Measurements from ENCODE around the gene BAZ1B.
"Not testable (repeated sequence)": the region's sequence is repeated elsewhere in the genome, so short reads cannot be mapped to it uniquely, and the experiment has no call there.

The BAZ1B gene

DNA sequence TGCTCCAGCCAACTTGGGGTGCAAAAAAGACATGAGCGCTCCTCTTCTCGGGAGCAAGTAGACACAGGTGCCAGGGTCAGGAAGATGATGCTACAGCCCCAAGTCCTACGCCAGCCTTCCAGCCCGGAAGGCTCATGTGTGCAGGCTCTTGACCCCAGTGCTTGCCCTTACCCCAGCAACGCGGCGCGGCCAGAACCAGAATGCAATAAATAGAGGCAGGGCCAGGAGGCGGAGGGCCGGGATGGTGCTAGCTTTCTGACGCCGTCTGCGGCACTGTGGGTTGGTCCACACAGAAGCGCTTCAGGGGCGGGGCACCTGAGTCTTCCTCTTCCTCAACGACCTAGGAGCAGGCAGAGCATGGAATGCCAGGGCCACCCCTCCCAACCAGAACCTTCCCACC lies 15.0 kb upstream of the BAZ1B start:
- DNase-seq: no peak

DNA sequence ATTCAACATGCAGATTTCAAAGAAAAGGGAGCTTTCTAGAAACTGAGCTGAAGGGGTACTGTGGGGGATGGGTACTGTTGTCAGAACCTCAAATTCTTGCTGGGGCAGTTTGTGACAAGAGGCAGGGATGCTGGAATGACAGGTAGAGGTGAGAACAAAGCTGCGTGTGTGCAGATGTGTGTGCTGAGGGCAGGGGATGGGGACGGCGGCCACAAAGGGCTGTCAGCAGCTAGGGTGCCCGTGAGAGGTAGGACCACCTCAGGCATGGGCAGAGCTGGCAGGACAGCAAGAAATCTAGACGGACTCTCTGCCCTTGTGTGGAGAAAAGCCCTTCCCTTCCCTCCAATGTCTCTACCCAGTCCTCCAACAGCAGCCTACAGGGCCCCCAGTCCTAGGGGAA lies 14.4 kb upstream of the BAZ1B start:
- no peak for DNase-seq

DNA sequence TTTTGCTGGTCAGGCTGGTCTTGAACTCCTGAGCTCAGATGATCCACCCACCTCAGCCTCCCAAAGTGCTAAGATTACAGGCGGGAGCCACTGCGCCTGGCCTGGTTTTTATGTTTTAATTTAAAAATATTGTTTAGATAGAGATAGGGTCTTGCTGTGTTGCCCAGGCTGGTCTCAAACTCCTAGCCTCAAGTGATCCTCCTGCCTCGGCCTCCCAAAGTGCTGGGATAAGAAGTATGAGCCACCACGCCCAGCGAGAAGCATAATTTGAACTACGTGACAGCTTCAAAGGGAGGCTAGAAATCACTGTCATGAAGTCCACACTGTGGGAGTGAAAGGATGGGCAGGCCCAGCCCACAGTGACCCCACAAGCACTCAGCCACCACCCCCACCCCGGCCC lies 13.8 kb upstream of the BAZ1B start:
- not testable (repeated sequence) for DNase-seq

DNA sequence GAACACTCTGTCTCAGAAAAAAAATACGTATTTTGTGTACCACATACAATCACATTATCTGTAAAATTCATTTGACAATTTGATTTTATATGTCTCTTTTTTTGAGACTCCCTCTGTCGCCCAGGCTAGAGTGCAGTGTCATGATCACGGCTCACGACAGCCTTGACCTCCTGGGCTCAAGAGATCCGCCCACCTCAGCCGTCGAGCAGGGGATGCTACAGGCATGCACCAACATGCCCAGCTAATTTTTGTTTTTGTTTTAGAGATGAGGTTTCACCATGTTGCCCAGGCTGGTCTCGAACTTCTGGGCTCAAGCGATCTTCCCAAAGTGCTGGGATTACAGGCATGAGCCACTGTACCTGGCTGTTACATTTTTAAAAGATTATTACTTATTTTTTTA lies 11.6 kb upstream of the BAZ1B start:
- DNase-seq: no peak

DNA sequence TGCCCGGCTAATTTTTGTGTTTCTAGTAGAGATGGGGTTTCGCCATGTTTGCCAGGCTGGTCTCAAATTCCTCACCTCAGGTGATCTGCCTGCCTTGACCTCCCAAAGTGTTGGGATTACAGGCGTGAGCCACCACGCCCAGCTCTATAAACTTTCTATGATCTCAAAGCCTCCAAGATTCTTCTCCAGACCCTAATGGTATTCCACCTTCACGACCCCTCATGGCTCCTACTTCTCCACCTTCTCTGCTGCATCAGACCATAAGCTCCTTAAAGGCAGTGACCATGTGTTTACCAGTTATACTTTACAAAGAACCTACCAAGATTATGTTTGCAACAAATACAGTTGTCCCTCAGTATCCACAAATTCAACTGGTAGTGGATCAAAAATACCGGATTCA lies 10.1 kb upstream of the BAZ1B start:
- DNase-seq: no peak

DNA sequence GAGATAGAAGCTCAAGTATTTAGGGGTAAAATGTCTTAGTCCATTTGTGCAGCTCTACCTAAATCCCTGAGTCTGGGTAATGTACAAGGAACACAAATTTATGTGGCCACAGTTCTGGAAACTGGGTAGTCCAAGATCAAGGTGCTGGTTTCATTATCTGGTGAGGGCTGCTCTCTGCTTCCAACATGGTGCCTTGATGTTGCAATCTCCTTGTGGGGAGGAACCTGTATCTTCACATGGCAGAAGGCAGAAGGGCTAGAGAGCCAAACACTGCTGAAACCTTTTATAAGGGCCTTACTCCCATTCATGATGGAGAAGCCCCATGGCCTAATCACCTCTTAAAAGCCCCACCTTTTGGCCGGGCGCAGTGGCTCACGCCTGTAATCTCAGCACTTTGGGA lies 8.7 kb upstream of the BAZ1B start:
- no peak for DNase-seq

DNA sequence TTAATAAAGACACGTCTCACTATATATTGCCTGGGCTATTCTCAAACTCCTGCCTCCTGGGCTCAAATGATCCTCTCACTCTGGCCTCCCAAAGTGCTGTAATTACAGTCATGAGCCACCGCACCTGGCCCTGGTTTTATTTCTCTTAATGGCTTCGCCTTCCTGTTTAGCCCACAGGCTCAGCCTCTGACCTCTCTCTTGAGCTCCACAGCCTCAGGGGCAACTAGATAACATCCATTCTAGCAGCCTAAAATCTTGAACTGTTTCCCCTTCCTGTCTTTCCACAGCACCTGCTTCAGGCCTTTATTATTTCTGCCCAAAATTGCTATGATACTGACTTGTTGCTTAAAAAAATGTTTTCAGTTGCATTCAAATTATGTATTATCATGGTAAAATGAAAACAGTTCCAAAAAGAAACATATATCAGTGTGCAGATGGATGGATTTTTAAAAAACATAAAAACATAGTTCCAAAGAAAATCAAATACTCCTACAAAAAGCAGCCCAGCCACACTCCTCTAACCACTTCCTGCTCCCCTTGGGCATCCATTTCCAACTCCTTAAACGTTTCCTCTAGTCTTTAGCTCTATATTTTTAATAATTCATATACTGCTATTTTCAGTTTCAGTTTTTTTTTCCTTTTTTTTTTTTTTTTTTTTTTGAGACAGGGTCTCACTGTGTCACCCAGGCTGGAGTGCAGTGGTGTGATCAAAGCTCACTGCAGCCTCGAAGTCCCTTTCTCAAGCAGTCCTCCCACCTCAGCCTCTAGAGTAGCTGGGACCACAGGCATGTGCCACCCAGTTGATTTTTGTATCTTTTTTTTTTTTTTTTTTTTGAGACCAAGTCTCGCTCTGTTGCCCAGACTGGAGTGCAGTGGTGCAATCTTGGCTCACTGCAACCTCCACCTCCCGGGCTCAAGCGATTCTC lies 5.1 kb upstream of the BAZ1B start:
- DNase-seq: peak; percentile 27

DNA sequence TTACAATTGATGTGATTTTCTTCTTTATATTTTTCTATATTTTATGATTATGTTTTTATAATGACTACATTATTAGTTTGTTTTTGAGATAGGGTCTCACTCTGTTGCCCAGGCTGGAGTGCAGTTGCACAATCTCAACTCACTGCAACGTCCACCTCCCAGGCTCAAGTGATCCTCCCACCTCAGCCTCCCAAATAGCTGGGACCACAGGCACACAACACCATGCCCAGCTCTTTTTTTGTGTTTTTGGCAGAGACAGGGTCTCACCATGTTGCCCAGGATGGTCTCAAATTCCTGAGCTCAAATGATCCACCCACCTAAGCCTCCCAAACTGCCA lies 4.0 kb upstream of the BAZ1B start:
- DNase-seq: not testable (repeated sequence)

DNA sequence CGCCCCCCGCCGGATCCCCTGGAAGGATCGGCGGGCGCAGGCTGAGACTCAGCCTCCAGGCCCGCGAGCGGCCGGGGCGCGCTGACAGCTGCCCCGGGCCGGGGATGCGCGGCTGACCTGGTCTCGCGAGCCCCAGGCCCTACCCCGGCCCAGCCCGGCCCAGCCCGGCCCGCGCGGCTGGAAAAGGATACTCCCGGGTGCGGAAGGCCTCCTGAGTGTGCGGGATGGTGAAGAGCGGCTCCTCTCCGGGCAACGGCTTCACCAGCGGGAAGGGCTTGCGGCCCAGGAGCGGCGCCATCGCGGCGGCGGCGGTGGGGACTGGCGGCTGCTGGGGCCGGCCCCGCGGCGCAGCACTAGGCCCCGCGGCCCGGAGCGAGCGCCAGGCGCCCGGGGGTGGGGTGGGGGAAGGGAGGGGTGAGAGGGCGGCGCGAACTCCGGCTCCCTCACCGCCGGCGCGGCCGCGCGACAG lies 423 bp downstream of the BAZ1B start:
- DNase-seq: peak; percentile 65

DNA sequence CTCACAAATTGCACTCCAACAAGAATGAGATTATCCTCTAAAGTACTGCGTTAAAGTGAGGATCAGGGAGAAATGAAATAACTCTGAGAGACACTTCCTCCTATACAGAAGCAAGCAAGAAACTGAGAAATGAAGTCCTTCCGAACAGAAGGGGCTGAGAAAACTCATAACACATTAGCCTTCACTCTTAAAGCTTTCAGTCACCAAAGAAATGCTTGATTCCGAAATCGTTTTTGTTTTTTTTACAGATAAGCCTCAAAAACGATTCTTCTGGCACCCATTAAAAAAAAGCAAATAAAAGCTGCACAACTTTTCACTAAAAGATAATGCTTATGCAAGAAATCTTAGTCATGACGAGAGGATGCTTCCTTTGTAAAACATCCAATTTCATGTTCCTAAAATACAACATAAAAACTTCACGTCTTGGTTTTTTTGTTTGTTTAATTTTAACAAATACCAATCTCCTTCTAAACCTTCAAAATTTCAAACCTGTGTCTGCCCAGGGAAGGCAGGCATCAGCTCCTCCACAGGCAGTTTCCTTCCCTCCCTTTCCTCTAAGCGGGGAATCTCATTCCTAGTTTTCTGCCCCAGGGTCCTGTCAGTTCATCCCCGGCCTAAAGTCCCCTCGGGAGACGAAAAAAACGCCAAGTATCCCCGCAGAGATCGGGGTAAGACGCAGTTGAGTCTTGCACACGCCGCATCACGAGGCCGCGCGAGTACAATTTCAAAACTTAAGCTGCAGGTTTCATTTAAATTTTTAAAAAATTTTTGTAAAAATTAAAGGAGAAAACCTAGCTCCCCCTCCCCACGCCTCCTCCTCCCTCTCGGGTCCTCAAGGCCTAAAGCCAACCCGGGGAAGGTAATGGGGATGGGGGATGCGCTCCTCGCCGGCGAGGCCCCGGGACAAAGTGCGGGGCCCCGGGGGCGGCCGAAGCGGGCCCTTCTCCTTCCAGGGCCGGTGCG lies 1.1 kb downstream of the BAZ1B start:
- DNase-seq: no peak

DNA sequence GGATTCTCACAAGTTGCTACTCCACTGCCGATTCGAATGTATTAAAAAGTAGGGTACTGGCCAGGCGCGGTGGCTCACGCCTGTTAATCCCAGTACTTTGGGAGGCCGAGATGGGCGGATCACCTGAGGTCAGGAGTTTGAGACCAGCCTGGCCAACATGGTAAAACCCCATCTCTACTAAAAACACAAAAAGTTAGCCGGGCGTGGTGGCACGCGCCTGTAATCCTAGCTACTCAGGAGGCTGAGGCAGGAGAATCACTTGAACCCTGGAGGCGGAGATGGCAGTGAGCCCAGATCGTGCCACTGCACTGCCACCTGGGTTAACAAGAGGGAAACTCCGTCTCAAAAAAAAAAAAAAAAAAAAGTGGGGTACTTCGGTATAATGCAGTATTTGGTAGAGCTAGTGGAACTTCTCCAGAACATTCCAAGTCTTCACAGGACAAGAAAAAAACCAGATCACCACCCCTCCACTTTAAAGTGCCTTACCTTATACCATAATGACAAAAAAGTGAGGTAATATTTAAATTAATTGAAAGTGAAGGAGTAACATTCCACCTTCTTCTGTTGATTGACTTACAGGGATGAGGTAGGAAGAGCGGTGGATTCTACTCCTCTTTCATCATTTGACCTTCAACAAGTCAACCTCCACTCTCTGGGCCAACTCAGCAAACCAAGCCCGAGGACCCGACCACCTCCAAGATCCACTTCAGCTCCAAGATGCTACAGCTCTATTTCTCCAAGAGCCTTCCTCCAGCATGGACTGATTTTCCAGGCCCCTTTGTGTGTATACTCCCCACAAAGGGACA lies 2.0 kb downstream of the BAZ1B start:
- no peak for DNase-seq

DNA sequence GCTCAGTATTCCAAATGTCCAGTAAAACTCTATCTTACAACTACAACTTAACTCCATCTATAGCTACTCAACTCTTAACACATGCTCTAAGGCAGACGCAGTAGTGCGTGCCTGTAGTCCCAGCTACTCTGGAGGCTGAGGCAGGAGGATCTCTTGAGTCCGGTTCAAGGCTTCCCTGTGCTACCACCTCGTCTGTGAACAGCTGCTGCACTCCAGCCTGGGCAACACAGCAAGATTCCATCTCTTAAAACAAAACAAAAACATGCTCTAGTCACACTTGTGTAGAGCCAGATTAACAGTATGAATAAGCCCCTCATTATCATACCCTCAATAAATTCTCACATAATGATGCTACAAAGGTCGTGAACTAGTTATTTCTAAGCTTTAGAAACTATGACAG lies 3.6 kb downstream of the BAZ1B start:
- no peak for DNase-seq

DNA sequence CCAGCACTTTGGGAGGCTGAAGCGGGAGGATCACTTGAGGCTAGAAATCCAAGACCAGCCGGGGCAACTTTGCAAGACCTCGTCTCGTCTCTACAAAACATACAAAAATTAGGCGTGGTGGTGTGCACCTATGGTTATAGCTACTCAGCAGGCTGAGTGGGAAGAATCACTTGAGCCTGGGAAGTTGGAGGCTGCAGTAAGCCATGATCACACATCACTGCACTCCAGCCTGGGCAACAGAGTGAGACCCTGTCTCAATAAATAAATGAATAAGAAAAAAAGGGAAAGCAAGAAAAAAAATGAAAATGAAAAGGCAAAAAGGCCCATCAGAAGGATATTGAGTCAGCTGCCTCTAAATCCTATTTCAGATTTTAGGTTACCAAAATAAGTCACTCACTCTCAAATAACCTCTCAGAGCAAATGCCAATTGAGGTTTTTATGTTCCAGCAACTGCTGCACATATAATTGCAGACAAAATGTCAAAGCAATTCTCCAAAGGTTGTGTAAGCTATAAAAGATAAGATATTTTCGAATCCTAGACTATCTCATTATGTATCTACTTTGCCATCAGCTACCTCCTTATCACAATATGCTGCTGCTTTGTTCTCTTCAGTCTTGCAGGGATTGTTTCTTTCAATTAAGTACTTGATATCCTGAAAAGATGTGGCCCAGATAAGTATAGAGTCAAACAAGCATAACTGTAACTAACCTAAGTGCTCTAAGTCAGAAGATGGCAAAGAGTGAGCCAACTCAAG lies 4.7 kb downstream of the BAZ1B start:
- no peak for DNase-seq

DNA sequence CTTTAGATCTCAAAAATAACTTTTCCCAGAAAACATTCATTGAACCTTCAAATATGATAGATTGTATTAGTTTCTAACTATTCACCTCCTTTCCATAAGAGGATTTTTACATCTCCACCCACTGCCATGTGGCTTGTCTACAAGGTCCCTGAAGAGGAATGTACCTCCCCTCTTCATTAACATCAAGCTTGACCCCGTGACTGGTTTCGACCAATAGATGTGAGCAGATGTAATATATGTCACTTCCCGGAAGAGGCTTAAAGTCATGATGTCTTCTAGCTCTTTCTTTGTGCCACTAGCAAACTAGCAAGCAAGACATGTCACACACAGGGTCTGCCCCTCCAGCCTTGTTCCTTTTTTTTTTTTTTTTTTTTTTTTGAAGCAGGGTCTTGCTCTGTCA lies 6.9 kb downstream of the BAZ1B start:
- DNase-seq: no peak

DNA sequence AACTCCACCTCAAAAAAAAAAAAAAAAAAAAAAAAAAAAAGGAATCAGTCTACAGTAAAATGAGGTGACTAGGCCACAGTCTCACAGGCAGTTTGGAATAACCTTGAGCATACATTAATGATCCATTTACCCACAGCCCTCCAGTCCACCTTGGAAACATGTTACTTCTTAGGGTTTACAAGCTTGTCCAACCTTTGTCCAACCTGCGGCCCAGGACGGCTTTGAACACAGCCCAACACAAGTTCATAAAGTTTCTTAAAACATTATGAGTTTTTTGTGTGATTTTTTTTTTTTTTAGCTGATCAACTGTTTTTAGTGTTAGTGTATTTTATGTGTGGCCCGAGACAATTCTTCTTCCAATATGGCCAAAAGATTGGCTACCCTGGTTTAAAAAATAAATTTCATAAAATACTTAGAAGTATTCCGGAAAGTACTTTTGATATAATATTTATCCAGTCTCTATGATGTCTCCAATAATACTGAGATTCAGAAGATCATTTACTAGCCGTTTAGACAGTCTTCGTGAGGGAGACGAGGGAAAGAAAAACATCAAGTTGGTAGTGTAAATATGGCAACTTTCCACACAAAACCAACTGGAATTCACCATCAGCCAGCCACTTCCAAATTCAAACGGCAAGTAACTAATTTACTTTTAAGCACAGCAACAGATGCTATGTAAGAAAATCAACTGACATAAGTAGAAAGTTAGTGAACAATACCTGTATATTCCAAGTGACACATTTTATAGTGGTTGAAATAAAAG lies 9.9 kb downstream of the BAZ1B start:
- no peak for DNase-seq

DNA sequence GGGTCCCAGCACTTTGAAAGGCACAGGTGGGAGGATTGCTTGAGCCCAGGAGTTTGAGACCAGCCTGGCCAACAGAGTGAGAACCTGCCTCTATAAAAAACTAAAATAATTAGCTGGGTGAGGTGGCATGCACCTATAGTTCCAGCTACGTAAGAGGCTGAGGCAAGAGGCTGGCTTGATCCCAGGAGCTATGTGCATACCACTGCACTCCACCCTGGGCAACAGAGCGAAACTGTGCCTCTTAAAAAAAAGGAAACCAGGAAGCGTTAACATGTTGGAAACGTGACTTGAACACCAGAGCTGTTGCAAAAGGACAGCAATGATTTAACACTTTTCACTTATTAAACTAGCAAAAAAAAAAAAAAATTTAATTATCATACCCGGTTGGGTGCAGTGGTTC lies 12.6 kb downstream of the BAZ1B start:
- no peak for DNase-seq

DNA sequence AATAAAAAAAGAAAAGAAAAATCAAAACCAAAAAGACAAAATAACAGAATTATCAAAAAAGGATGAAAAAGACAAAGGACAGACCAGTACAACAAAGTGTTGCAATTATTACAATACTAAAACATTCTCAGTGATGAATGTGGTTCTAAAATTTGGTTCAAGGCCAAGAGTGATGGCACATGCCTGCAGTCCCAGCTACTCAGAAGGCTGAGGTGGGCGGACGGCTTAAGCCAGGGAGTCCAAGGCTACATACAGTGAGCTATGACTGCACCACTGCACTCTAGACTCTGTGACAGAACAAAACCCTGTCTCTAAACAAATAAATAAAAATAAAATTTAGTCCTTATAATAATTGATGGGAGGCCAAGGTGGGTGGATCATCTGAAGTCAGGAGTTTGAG lies 14.5 kb downstream of the BAZ1B start:
- DNase-seq: no peak

DNA sequence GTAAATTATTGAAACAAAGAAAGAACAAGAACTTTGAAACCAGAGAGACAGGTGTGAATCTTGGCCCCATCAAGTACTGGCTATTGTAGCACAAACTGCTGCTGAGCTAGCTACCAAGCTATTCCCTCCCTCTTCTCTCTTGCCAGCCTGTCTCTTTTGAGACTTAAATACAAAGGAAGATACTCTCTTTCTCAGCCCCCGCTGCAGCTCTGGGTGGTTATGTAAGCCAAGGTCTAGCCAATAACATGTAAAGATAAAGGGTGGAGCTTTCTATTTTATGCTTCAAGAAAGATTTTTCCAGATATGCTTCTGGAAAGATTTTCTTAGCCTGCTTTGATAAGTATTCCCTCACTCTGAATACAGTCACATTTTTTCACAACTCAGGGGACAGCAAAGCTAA lies 17.2 kb downstream of the BAZ1B start:
- no peak for DNase-seq

DNA sequence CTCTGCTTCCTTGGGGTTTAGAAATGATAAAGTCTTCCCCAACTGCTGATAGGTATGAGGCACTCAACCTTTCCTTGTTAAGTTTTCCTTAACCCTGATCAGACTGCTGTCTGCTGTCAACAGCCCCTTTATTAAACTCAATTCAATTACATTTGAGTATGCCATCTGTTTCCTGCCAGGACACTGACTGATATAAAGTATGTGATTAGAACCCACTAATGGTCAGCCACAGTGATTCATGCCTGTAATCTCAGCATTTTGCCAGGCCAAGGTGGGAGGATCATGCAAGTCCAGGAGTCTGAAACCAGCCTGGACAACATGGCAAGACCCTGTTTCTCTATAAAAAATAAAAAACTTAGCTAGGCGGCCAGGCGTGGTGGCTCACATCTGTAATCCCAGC lies 18.1 kb downstream of the BAZ1B start:
- no peak for DNase-seq

DNA sequence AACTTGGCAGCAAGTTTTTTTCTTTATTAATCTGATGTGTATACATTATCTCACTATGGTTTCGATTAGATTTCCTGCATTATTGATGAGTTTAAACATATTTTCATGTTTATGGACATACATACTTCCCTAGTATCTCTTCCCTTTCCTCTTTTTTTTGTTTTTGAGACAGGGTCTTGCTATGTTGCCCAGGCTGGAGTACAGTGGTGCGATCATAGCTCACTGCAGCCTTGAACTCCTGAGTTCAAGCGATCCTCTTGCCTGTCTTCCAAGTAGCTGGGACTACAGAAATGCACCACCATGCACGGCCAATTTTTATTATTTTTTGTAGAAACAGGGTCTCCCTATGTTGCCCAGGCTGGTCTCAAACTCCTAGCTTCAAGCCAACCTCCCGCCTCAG lies 18.9 kb downstream of the BAZ1B start:
- DNase-seq: no peak

DNA sequence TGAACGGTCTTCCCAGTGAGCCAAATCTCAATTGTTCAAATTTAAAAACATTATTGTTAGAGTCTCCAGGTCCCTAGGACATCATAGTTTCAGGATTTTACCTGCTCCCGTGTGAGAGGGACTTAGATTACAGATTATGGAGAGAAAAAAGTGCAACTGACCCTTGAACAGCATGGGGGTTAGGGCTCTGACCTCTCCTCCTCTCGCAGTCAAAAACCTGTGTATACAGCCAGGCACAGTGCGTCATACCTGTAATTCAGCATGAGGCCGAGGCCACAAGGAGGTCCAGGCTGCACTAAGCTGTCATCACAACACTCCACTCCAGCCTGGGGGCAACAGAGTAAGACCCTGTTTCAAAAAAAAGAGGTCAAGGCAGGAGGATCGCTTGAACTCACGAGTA lies 25.5 kb downstream of the BAZ1B start:
- DNase-seq: no peak

DNA sequence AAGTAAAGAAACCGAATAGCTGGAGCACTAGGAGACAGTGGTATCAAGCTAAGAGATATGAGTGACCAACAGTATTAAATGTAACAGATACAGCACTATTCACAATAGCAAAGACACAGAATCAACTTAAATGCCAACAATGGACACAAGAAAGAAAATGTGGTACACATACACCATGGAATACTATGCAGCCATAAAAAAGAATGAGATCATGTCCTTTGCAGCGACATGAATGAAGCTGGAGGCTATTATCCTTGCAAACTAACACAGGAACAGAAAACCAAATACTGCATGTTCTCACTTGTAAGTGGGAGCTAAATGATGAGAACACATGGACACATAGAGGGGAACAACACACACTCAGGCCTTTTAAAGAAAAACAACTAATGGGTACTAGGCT lies 26.6 kb downstream of the BAZ1B start:
- not testable (repeated sequence) for DNase-seq
